ENCODE data around the gene ATP9A. TPM values are rescaled to one million over a fixed set of nuclear protein-coding genes. Genes with fewer than 3 reads are reported as not detected.
"Not testable (repeated sequence)": the region's sequence is repeated elsewhere in the genome, so short reads cannot be mapped to it uniquely, and the experiment has no call there.

ATP9A gene
- total RNA-seq, 3 donors from 2014 or later: 0.30 to 1.2 (median 1.0) TPM

- DNase-seq (no peak), ATAC-seq (no peak)
- Mint-ChIP-seq H3K36me3 (ENCODE audit: insufficient read depth) (no peaks in the 10 kb centered on the region), H3K4me1 (ENCODE audit: low read depth) (peaks cover 9% of the 10 kb centered on the region), H3K9me3 (no peaks in the 10 kb centered on the region), H3K27me3 (ENCODE audit: low read depth) (peaks cover 12% of the 10 kb centered on the region), H3K4me3 (no peak overlapping the region)
These were observed 76.5 kb downstream of the ATP9A start for GRCh38 chr20:51691703-51692102.

GRCh38 chr20:51688600-51689244 lies 79.5 kb downstream of the ATP9A start:
- H3K4me3 Mint-ChIP-seq: no peak overlapping the region
- H3K36me3 Mint-ChIP-seq (ENCODE audit: insufficient read depth): no peaks in the 10 kb centered on the region
- no peak for DNase-seq
- H3K9me3 Mint-ChIP-seq: no peaks in the 10 kb centered on the region
- no peak for ATAC-seq
- H3K4me1 Mint-ChIP-seq (ENCODE audit: low read depth): no peaks in the 10 kb centered on the region
- peaks cover 3% of the 10 kb centered on the region for H3K27me3 Mint-ChIP-seq (ENCODE audit: low read depth)

- Mint-ChIP-seq H3K27me3 (ENCODE audit: low read depth) (no peaks in the 10 kb centered on the region), H3K4me1 (ENCODE audit: low read depth) (no peaks in the 10 kb centered on the region), H3K4me3 (no peak overlapping the region), H3K36me3 (ENCODE audit: insufficient read depth) (no peaks in the 10 kb centered on the region), H3K9me3 (no peaks in the 10 kb centered on the region)
- ATAC-seq: no peak
- no peak for DNase-seq
These were observed 80.6 kb downstream of the ATP9A start for GRCh38 chr20:51687630-51688029.

GRCh38 chr20:51687108-51687507 lies 81.1 kb downstream of the ATP9A start:
- Mint-ChIP-seq H3K4me1 (ENCODE audit: low read depth) (no peaks in the 10 kb centered on the region), H3K27me3 (ENCODE audit: low read depth) (no peaks in the 10 kb centered on the region), H3K9me3 (no peaks in the 10 kb centered on the region), H3K4me3 (no peak overlapping the region), H3K36me3 (ENCODE audit: insufficient read depth) (no peaks in the 10 kb centered on the region)
- DNase-seq: no peak
- ATAC-seq: no peak

GRCh38 chr20:51685494-51685893 lies 82.7 kb downstream of the ATP9A start:
- H3K4me3 Mint-ChIP-seq; H3K4me1 Mint-ChIP-seq (ENCODE audit: low read depth); H3K9me3 Mint-ChIP-seq; H3K36me3 Mint-ChIP-seq (ENCODE audit: insufficient read depth); DNase-seq; ATAC-seq; H3K27me3 Mint-ChIP-seq (ENCODE audit: low read depth): not testable (repeated sequence)

- Mint-ChIP-seq H3K27me3 (ENCODE audit: low read depth) (peaks cover 6% of the 10 kb centered on the region), H3K36me3 (ENCODE audit: insufficient read depth) (no peaks in the 10 kb centered on the region), H3K4me3 (no peak overlapping the region), H3K4me1 (ENCODE audit: low read depth) (no peaks in the 10 kb centered on the region), H3K9me3 (no peaks in the 10 kb centered on the region)
- DNase-seq (no peak), ATAC-seq (no peak)
These were observed 88.0 kb downstream of the ATP9A start for GRCh38 chr20:51680067-51680749.

- no peaks in the 10 kb centered on the region for H3K4me1 Mint-ChIP-seq (ENCODE audit: low read depth)
- ATAC-seq (no peak), DNase-seq (no peak)
- H3K9me3 Mint-ChIP-seq: no peaks in the 10 kb centered on the region
- H3K36me3 Mint-ChIP-seq (ENCODE audit: insufficient read depth): no peaks in the 10 kb centered on the region
- H3K4me3 Mint-ChIP-seq: no peak overlapping the region
- peaks cover 6% of the 10 kb centered on the region for H3K27me3 Mint-ChIP-seq (ENCODE audit: low read depth)
These were observed 88.8 kb downstream of the ATP9A start for GRCh38 chr20:51679254-51679921.

GRCh38 chr20:51678026-51678697 lies 90.0 kb downstream of the ATP9A start:
- ATAC-seq: no peak
- no peaks in the 10 kb centered on the region for H3K9me3 Mint-ChIP-seq
- no peak for DNase-seq
- H3K27me3 Mint-ChIP-seq (ENCODE audit: low read depth): peaks cover 6% of the 10 kb centered on the region
- no peaks in the 10 kb centered on the region for H3K4me1 Mint-ChIP-seq (ENCODE audit: low read depth)
- H3K36me3 Mint-ChIP-seq (ENCODE audit: insufficient read depth): no peaks in the 10 kb centered on the region
- no peak overlapping the region for H3K4me3 Mint-ChIP-seq

GRCh38 chr20:51668947-51669346 lies 99.2 kb downstream of the ATP9A start:
- ATAC-seq (no peak), DNase-seq (no peak)
- no peak overlapping the region for H3K4me3 Mint-ChIP-seq
- H3K36me3 Mint-ChIP-seq (ENCODE audit: insufficient read depth): no peaks in the 10 kb centered on the region
- no peaks in the 10 kb centered on the region for H3K27me3 Mint-ChIP-seq (ENCODE audit: low read depth)
- no peaks in the 10 kb centered on the region for H3K9me3 Mint-ChIP-seq
- H3K4me1 Mint-ChIP-seq (ENCODE audit: low read depth): peaks cover 9% of the 10 kb centered on the region

- ATAC-seq (no peak), DNase-seq (no peak)
- H3K36me3 Mint-ChIP-seq (ENCODE audit: insufficient read depth): no peaks in the 10 kb centered on the region
- peaks cover 9% of the 10 kb centered on the region for H3K4me1 Mint-ChIP-seq (ENCODE audit: low read depth)
- no peaks in the 10 kb centered on the region for H3K27me3 Mint-ChIP-seq (ENCODE audit: low read depth)
- H3K4me3 Mint-ChIP-seq: no peak overlapping the region
- H3K9me3 Mint-ChIP-seq: no peaks in the 10 kb centered on the region
These were observed 99.7 kb downstream of the ATP9A start for GRCh38 chr20:51668515-51668914.

GRCh38 chr20:51667491-51667890 lies 100.7 kb downstream of the ATP9A start:
- Mint-ChIP-seq H3K4me1 (ENCODE audit: low read depth) (peaks cover 9% of the 10 kb centered on the region), H3K9me3 (no peaks in the 10 kb centered on the region), H3K4me3 (no peak overlapping the region), H3K36me3 (ENCODE audit: insufficient read depth) (no peaks in the 10 kb centered on the region), H3K27me3 (ENCODE audit: low read depth) (peaks cover 1% of the 10 kb centered on the region)
- no peak for DNase-seq
- no peak for ATAC-seq

GRCh38 chr20:51667002-51667408 lies 101.2 kb downstream of the ATP9A start:
- peak; percentile 27 to 35 for ATAC-seq
- Mint-ChIP-seq H3K9me3 (no peaks in the 10 kb centered on the region), H3K4me3 (no peak overlapping the region), H3K27me3 (ENCODE audit: low read depth) (peaks cover 1% of the 10 kb centered on the region), H3K36me3 (ENCODE audit: insufficient read depth) (no peaks in the 10 kb centered on the region), H3K4me1 (ENCODE audit: low read depth) (peaks cover 11% of the 10 kb centered on the region)
- no peak for DNase-seq

- H3K4me1 Mint-ChIP-seq (ENCODE audit: low read depth): peaks cover 19% of the 10 kb centered on the region
- ATAC-seq (no peak), DNase-seq (no peak)
- H3K4me3 Mint-ChIP-seq: no peak overlapping the region
- no peaks in the 10 kb centered on the region for H3K9me3 Mint-ChIP-seq
- peaks cover 1% of the 10 kb centered on the region for H3K27me3 Mint-ChIP-seq (ENCODE audit: low read depth)
- H3K36me3 Mint-ChIP-seq (ENCODE audit: insufficient read depth): no peaks in the 10 kb centered on the region
These were observed 102.1 kb downstream of the ATP9A start for GRCh38 chr20:51666126-51666525.

- DNase-seq: no peak
- H3K36me3 Mint-ChIP-seq (ENCODE audit: insufficient read depth): no peaks in the 10 kb centered on the region
- H3K4me3 Mint-ChIP-seq: no peak overlapping the region
These were observed 102.6 kb downstream of the ATP9A start for GRCh38 chr20:51665543-51666118.

More at GRCh38 chr20:51665543-51666118, 102.6 kb downstream of the ATP9A start:
- Mint-ChIP-seq H3K27me3 (ENCODE audit: low read depth) (peaks cover 1% of the 10 kb centered on the region), H3K9me3 (no peaks in the 10 kb centered on the region), H3K4me1 (ENCODE audit: low read depth) (peaks cover 24% of the 10 kb centered on the region)
- ATAC-seq: no peak
